B cell (primary cell): ENCODE results near the gene WDR35. TPM values are rescaled to one million over a fixed set of nuclear protein-coding genes. Genes with fewer than 3 reads are reported as not detected.

Experiments
- polyA plus RNA-seq: library from polyadenylated mRNA; depleted of rRNA; stranded (reverse); fragments of >200 nt; gene quantifications from 2 replicates; pipeline ENCODE4 v1.2.3, GENCODE V29; 2012
- total RNA-seq, 2 donors: library from RNA; stranded (reverse); fragments of 120-200 nt in 1 of 2; gene quantifications; 1 replicate in 1 of 2; 2 replicates in 1 of 2; pipeline versions ENCODE4 v1.2.3 to v1.2.4, GENCODE V29; 2013 to 2022

WDR35 gene
- total and polyA plus RNA-seq, 2 donors (not counting 1 experiment from before 2014, with no cell fraction given): 2.4 to 9.4 TPM

Other genes starting within 250 kb of the WDR35 start
- gene TTC32, start 88.1 kb downstream of the WDR35 start, total RNA-seq: 38.1 TPM in 2 replicates
- 27.7 and 76.6 TPM in 2 replicates for gene TTC32, start 88.1 kb downstream of the WDR35 start, polyA plus RNA-seq
- gene MATN3, start 22.6 kb upstream of the WDR35 start, total RNA-seq: not detected in 2 replicates
- gene MATN3, start 22.6 kb upstream of the WDR35 start, polyA plus RNA-seq: not detected in 2 replicates
- gene LAPTM4A, start 61.5 kb upstream of the WDR35 start, total RNA-seq: 70.1 and 74.4 TPM in 2 replicates
- 45.9 and 80.7 TPM in 2 replicates for gene LAPTM4A, start 61.5 kb upstream of the WDR35 start, polyA plus RNA-seq
- not detected in 2 replicates for gene SDC1, start 235.0 kb upstream of the WDR35 start, total RNA-seq
- 0.22 and 0.23 TPM in 2 replicates for gene SDC1, start 235.0 kb upstream of the WDR35 start, polyA plus RNA-seq